Fibroblast of the aortic adventitia (primary cell): ENCODE data around the gene JAZF1. TPM values are rescaled to one million over a fixed set of nuclear protein-coding genes. Genes with fewer than 3 reads are reported as not detected.
A peak's percentile ranks its signal among the peaks of the same experiment; 100 is the strongest.

Experiments used
- DNase-seq: peaks from one replicate; pipeline ENCODE4 v3.0.0-alpha.2; 2010; ENCODE audit warnings: low read depth
- H3K4me3 ChIP-seq: 2 replicates; pipeline ENCODE4 v1.5.1; 2011; ENCODE audit warnings: low read depth, mild to moderate bottlenecking, control low read depth, low read length, moderate library complexity
- total RNA-seq: library from RNA; depleted of rRNA; stranded (reverse); fragments of >200 nt; gene quantifications from 2 replicates; pipeline ENCODE4 v1.2.3, GENCODE V29; 2012; ENCODE audit warnings: low replicate concordance
- TF ChIP-seq, protein P1 (sequence below): IDR thresholded peaks from 2 replicates; pipeline ENCODE4 v1.5.1; 2011; ENCODE audit warnings: mild to moderate bottlenecking, low read length, control low read depth, inconsistent platforms; ENCODE audit not compliant: insufficient read depth

JAZF1 gene
- total RNA-seq, 1 donor = 8.3 TPM

DNA sequence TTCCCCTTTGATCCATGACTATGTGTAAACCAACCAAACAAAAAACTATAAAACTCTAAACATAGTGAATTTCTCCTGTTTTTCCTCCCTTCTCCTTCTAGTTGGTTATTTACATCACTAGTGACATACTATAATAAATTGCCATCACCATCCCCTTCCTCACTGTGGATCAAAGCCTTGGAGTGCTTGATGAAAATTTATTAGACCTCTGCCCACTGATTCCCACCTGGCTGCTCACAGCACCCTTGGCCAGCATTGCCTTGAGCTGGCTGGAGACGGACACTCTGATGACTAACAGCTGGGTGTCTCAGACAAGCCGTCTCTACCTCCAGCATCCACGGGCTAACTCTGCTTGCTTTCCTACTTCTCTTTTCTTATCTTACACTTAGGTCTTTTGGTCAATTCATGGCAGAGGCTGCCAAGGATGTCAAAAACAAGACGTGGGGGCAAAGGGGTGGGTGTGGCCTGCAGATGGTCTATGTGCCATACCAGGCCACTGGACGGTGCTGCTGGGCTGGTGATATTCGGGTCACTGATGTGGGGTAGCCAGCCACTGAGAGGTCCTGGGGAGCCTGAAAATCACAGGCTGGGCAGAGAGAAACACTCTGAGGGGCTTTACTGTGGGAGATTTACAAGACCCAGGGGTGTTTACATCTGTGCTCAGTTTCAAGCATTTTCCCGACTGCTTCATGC, 232.9 kb downstream of the JAZF1 start:
- peak; percentile 66 for DNase-seq
- no peak overlapping the region for H3K4me3 ChIP-seq
- TF ChIP-seq, protein P1, sequence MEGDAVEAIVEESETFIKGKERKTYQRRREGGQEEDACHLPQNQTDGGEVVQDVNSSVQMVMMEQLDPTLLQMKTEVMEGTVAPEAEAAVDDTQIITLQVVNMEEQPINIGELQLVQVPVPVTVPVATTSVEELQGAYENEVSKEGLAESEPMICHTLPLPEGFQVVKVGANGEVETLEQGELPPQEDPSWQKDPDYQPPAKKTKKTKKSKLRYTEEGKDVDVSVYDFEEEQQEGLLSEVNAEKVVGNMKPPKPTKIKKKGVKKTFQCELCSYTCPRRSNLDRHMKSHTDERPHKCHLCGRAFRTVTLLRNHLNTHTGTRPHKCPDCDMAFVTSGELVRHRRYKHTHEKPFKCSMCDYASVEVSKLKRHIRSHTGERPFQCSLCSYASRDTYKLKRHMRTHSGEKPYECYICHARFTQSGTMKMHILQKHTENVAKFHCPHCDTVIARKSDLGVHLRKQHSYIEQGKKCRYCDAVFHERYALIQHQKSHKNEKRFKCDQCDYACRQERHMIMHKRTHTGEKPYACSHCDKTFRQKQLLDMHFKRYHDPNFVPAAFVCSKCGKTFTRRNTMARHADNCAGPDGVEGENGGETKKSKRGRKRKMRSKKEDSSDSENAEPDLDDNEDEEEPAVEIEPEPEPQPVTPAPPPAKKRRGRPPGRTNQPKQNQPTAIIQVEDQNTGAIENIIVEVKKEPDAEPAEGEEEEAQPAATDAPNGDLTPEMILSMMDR = no peak

- no peak overlapping the region for H3K4me3 ChIP-seq
- TF ChIP-seq, protein P1 = no peak
- DNase-seq = no peak
These were observed 234.2 kb downstream of the JAZF1 start for GRCh38 chr7:27946351-27946750.

DNA sequence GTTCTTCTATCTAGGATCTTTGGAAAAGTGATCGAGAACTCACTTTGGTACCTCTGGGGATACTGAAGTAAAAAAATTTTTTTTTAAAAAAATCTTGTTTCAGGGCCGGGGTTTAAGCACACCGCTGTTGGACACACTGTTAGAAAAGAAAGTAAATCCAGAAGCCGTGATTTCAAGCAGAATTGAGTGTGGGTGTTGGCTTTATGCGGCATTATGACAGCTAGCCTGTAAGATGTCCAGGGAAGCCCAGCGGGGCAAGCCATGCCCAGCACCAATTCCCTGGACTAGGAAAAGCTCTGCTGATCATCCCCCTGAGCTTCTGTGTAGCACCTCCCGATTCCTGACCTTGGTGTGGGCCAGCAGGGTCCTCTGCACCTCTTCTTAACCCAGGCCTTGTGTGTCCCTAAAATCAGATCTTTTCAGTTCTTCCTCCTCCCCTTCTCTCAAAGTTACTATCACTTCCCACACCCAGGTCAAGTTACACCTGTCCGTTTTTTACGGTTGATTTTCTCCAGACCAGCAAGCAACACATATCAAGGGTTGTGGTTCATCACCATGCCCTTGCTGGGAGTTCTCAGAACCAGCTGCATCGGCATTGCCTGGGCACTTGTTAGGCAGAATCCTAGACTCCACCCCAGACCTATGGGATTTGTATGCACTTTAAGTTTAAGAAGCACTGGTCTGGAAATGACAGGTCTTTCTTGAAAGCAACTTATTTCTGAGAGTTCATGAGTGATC, 235.4 kb downstream of the JAZF1 start:
- peak overlapping the region; percentile 6 for H3K4me3 ChIP-seq
- TF ChIP-seq, protein P1 = no peak
- peak; percentile 14 for DNase-seq

DNA sequence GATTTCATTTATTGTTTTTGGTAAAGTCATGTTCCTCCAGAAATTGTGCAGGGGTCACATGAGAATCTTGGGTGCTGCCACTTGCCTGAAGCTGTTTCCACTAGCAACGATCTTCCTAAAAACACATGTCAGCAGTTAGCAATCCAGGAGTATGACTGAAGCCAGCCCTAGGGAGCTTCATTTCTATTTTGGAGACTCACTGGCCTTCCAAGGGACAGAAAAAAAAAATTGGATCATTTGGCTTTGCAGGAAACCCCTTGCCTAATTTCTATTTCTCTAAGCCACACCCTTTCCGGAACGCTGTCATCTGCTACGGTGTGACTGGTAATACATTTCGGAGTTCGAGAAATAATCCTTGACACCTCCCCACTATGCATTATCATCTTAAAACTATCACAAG, 236.0 kb downstream of the JAZF1 start:
- DNase-seq = peak; percentile 58
- TF ChIP-seq, protein P1 = no peak
- H3K4me3 ChIP-seq = peak overlapping the region; percentile 6

- TF ChIP-seq, protein P1 = no peak
- no peak overlapping the region for H3K4me3 ChIP-seq
- no peak for DNase-seq
These were observed 237.4 kb downstream of the JAZF1 start for GRCh38 chr7:27943241-27943640.

- TF ChIP-seq, protein P1 = no peak
- no peak overlapping the region for H3K4me3 ChIP-seq
- DNase-seq = no peak
These were observed 237.9 kb downstream of the JAZF1 start for GRCh38 chr7:27942711-27943110.
